ENCODE results near the gene DAAM1.

GRCh38 chr14:59417311-59417710 is 228.8 kb downstream of the DAAM1 start:
- TF ChIP-seq CTCF (conservative IDR thresholded peaks at IDR 0.05 in 1 of 2, IDR thresholded peaks at IDR 0.05 in 1 of 2; ENCODE audit: extremely low read depth in 1 of 2, insufficient read depth in 1 of 2, low read depth in 1 of 2, low read length in 2 of 2) (no peak), EZH2 (IDR thresholded peaks at IDR 0.05; ENCODE audit: borderline replicate concordance, low read length) (no peak)
